Psoas muscle (tissue), 8 donors: ENCODE measurements around the gene SLC8A3. TPM values are rescaled to one million over a fixed set of nuclear protein-coding genes. Genes with fewer than 3 reads are reported as not detected.

ENCODE experiments used
- ATAC-seq, 4 donors: fragments of 200-7000 bp; cut with Tn5 transposase; one replicate each; pipeline ENCODE4 v1.9.1; 2020; ENCODE audit warnings: moderate library complexity in 3 of 4, mild to moderate bottlenecking in 2 of 4
- DNase-seq, 2 donors: peaks; one replicate each; pipeline ENCODE4 v3.0.0-alpha.2; 2020
- H3K27ac ChIP-seq: fragments of 200-600 bp; one replicate; pipeline ENCODE4 v1.8.0; 2022
- H3K27me3 ChIP-seq, 3 donors: fragments of 200-600 bp in 1 of 3; one replicate each; pipeline versions ENCODE4 v1.6.1 to v1.8.0; 2013 to 2022; ENCODE audit warnings: low read length in 2 of 3, mild to moderate bottlenecking in 2 of 3, moderate library complexity in 1 of 3; ENCODE audit not compliant: insufficient read depth in 3 of 3
- H3K36me3 ChIP-seq, 2 donors: fragments of 200-600 bp in 1 of 2; one replicate each; pipeline versions ENCODE4 v1.6.1 to v1.8.0; 2013 to 2022; ENCODE audit warnings: low read depth in 1 of 2, mild to moderate bottlenecking in 1 of 2, moderate library complexity in 1 of 2; ENCODE audit not compliant: insufficient read depth in 1 of 2
- H3K4me1 ChIP-seq: fragments of 200-600 bp; one replicate; pipeline ENCODE4 v1.8.0; 2022
- H3K4me3 ChIP-seq: fragments of 200-600 bp; one replicate; pipeline ENCODE4 v1.8.0; 2022; ENCODE audit warnings: mild to moderate bottlenecking
- H3K9me3 ChIP-seq: fragments of 200-600 bp; one replicate; pipeline ENCODE4 v1.8.0; 2022
- CTCF ChIP-seq: fragments of 200-600 bp; IDR thresholded peaks from one replicate; pipeline ENCODE4 v1.8.0; 2022; ENCODE audit warnings: antibody characterized with exemption
- WGBS, 3 donors: extraction: QIAGEN DNeasy Blood & Tissue Kit; methylation state at CpG; one replicate each; pipeline versions ENCODE4 v1.1.6 to v1.1.7; 2013; 5-methylcytosine and 5-hydroxymethylcytosine counted together
- intact Hi-C, 2 donors: fragments of 100-400 bp; cut with DNase I; formaldehyde crosslinking; loops; one replicate each; pipeline versions ENCODE4 v1.11.0 to v1.14.2; 2022
- polyA plus RNA-seq, 3 donors: library from polyadenylated mRNA; stranded (reverse); fragments of 200-250 nt; gene quantifications; one replicate each; pipeline ENCODE4 v1.2.3, GENCODE V29; 2013
- total RNA-seq, 4 donors: library from RNA; stranded (reverse); fragmentation: NEBNext Ultra II Directional in 2 of 4; extraction: Animal tissue kit (Norgen Biotek cat#: 25700) in 2 of 4; gene quantifications; one replicate each; pipeline versions ENCODE4 v1.2.1 to v1.2.4, GENCODE V29; 2021 to 2023
- donor health status: healthy with polysubstance abuse.
- donor health status: DM: no; HTN: no; CAD: no; lungs with moderate emphysema.
- donor health status: Bipolar disorder and iron deficiency.
- donor health status: healthy.
- donor health status: DM: yes; HTN: yes; CAD: no.
- donor health status: DM: no; HTN: no; CAD: no.
- donor health status: DM: no; HTN: no; CAD: no.
- donor health status: DM: yes; HTN: yes; CAD: no.

The SLC8A3 gene
- total and polyA plus RNA-seq, 7 donors: 10.8 to 53.6 (median 20.8) TPM

DNA sequence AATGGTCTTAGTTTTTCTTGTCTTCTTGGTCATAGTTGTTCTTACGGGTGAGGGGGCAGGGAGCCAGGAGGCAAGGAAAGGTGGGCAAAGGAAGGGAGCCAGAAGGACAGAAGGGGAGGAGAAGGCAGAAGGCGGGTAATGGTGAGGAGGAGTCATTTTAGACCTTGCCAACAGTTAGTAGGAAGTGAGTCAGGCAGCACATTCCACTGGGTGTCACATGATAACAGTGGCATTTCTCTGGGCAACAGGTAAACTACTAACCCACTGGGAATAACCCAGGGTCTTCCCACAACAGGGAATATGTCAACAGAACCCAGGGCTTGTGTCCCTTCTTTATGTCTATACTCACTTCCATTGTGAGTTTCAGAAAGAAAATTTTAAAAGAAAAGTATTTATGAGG, 127.6 kb downstream of the SLC8A3 start:
- no peaks in the 10 kb centered on the region for H3K4me1 ChIP-seq
- H3K9me3 ChIP-seq: no peaks in the 10 kb centered on the region
- H3K27me3 ChIP-seq: no peaks in the 10 kb centered on the region
- intact Hi-C loops: no loop called here
- 84 to 96% (median 84%) methylated on average over 2 of the region's 2 CpGs for WGBS, 3 donors
- no peak overlapping the region for H3K4me3 ChIP-seq
- peak overlapping the region; percentile 50 for H3K27ac ChIP-seq
- no peak for TF ChIP-seq CTCF
- DNase-seq (no peak), ATAC-seq (peak; percentile 56 to 75 (median 66))
- peaks cover 0 to 33% of the 10 kb centered on the region in 2 donors for H3K36me3 ChIP-seq

- intact Hi-C loops: no loop called here
- DNase-seq (no peak), ATAC-seq (peak in 3 of 4 donors; percentile 52 to 74 (median 63))
- Histone ChIP-seq H3K27me3 (no peaks in the 10 kb centered on the region), H3K36me3 (peaks cover 0 to 38% of the 10 kb centered on the region in 2 donors), H3K9me3 (no peaks in the 10 kb centered on the region), H3K4me3 (no peak overlapping the region), H3K4me1 (no peaks in the 10 kb centered on the region), H3K27ac (no peak overlapping the region)
- 24 to 43% (median 28%) methylated on average over 2 of the region's 2 CpGs for WGBS, 3 donors
- no peak for TF ChIP-seq CTCF
Measured at GRCh38 chr14:70059545-70059944, 129.2 kb downstream of the SLC8A3 start.

- peaks cover 0 to 28% of the 10 kb centered on the region in 2 donors for H3K36me3 ChIP-seq
- ATAC-seq (no peak), DNase-seq (no peak)
- 73 to 78% (median 78%) methylated on average over 5 of the region's 5 CpGs for WGBS, 3 donors
- intact Hi-C loops: no loop called here
- no peak overlapping the region for H3K4me3 ChIP-seq
- H3K27me3 ChIP-seq: no peaks in the 10 kb centered on the region
- H3K4me1 ChIP-seq: no peaks in the 10 kb centered on the region
- H3K27ac ChIP-seq: no peak overlapping the region
- no peak for TF ChIP-seq CTCF
- no peaks in the 10 kb centered on the region for H3K9me3 ChIP-seq
Measured at GRCh38 chr14:70057519-70058136, 131.1 kb downstream of the SLC8A3 start.

DNA sequence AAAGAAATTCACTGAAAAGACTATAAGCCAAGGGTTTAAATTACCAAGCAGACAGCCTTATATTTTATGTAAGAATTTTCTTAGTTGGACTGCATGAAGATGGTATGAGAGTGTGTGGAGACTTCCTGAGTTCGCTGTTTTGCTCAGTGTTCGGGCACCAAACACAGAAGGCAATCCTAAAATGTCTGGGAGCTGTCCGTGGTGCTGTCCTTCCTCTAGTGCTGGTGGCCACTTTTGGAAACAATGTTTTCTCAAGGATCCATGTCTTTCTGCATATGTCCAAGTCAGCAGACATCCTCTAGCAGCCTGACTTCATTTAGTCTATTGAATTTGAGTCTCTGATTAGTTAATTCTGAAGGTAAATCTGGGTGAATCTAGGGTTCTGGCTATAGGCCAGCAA, 135.8 kb downstream of the SLC8A3 start:
- Histone ChIP-seq H3K27me3 (no peaks in the 10 kb centered on the region), H3K4me3 (no peak overlapping the region), H3K27ac (no peak overlapping the region), H3K9me3 (no peaks in the 10 kb centered on the region), H3K4me1 (no peaks in the 10 kb centered on the region), H3K36me3 (peaks cover 0 to 56% of the 10 kb centered on the region in 2 donors)
- ATAC-seq (no peak), DNase-seq (no peak)
- no peak for TF ChIP-seq CTCF
- WGBS, 3 donors: 37 to 42% (median 41%) methylated on average over 3 of the region's 3 CpGs
- intact Hi-C loops: no loop called here

- 71 to 82% (median 71%) methylated on average over 4 of the region's 4 CpGs for WGBS, 3 donors
Measured at GRCh38 chr14:70050136-70050535, 138.6 kb downstream of the SLC8A3 start.

More at GRCh38 chr14:70050136-70050535, 138.6 kb downstream of the SLC8A3 start:
- no peak for DNase-seq
- Histone ChIP-seq H3K4me3 (no peak overlapping the region), H3K27ac (no peak overlapping the region), H3K36me3 (peaks cover 0 to 73% of the 10 kb centered on the region in 2 donors), H3K9me3 (no peaks in the 10 kb centered on the region), H3K27me3 (no peaks in the 10 kb centered on the region), H3K4me1 (no peaks in the 10 kb centered on the region)
- no peak for TF ChIP-seq CTCF
- ATAC-seq: no peak
- intact Hi-C loops: no loop called here
